Right lobe of liver (tissue), 4 donors: ENCODE measurements around the gene ZBTB7C.

Experiments
- CTCF ChIP-seq, 4 donors: fragments of 200-600 bp in 3 of 4; fragments of 450-650 bp in 1 of 4; IDR thresholded peaks; one replicate each; pipeline versions ENCODE4 v1.5.1 to v1.8.0; 2016 to 2022; ENCODE audit warnings: antibody characterized with exemption in 4 of 4, mild to moderate bottlenecking in 2 of 4
- POLR2A ChIP-seq: fragments of 450-650 bp; IDR thresholded peaks from one replicate; pipeline ENCODE4 v1.6.1; 2017; ENCODE audit warnings: antibody characterized with exemption, mild to moderate bottlenecking
- donor health status: DM: no; HTN: no; CAD: no.
- donor health status: DM: no; HTN: no; CAD: no.
- donor health status: DM: no; HTN: yes; CAD: no.

GRCh38 chr18:48100165-48100575 is 309.0 kb downstream of the ZBTB7C start:
- TF ChIP-seq CTCF (IDR thresholded peaks at IDR 0.05), result no peak
- no peak for TF ChIP-seq POLR2A
